Femur (tissue), 1 donor: ENCODE measurements around the gene MAPKAPK2.

ENCODE experiments used
- DNase-seq: peaks from one replicate; pipeline ENCODE4 v3.0.0-alpha.2; 2017

The MAPKAPK2 gene

GRCh38 chr1:206723805-206724472, 39.2 kb downstream of the MAPKAPK2 start:
- no peak for DNase-seq

GRCh38 chr1:206725109-206725963, 40.6 kb downstream of the MAPKAPK2 start:
- DNase-seq: peak; percentile 47

GRCh38 chr1:206727981-206728696, 43.4 kb downstream of the MAPKAPK2 start:
- no peak for DNase-seq

GRCh38 chr1:206728697-206728987, 43.9 kb downstream of the MAPKAPK2 start:
- DNase-seq: no peak

- no peak for DNase-seq
Observed at GRCh38 chr1:206729050-206729449, 44.3 kb downstream of the MAPKAPK2 start.

- no peak for DNase-seq
Observed at GRCh38 chr1:206729507-206729906, 44.8 kb downstream of the MAPKAPK2 start.

- DNase-seq: no peak
Observed at GRCh38 chr1:206732508-206732907, 47.8 kb downstream of the MAPKAPK2 start.

GRCh38 chr1:206732992-206733391, 48.3 kb downstream of the MAPKAPK2 start:
- DNase-seq: no peak

- peak; percentile 48 for DNase-seq
Observed at GRCh38 chr1:206734499-206735142, 49.9 kb downstream of the MAPKAPK2 start.

GRCh38 chr1:206735553-206736031, 50.9 kb downstream of the MAPKAPK2 start:
- no peak for DNase-seq

GRCh38 chr1:206736878-206737728, 52.4 kb downstream of the MAPKAPK2 start:
- no peak for DNase-seq

GRCh38 chr1:206737729-206738201, 53.1 kb downstream of the MAPKAPK2 start:
- no peak for DNase-seq

GRCh38 chr1:206738370-206739366, 54.0 kb downstream of the MAPKAPK2 start:
- DNase-seq: no peak

- no peak for DNase-seq
Observed at GRCh38 chr1:206739411-206740076, 54.8 kb downstream of the MAPKAPK2 start.

- DNase-seq: no peak
Observed at GRCh38 chr1:206741142-206741701, 56.5 kb downstream of the MAPKAPK2 start.

- DNase-seq: no peak
Observed at GRCh38 chr1:206742719-206743383, 58.1 kb downstream of the MAPKAPK2 start.

- no peak for DNase-seq
Observed at GRCh38 chr1:206744683-206745082, 60.0 kb downstream of the MAPKAPK2 start.

GRCh38 chr1:206745301-206745700, 60.6 kb downstream of the MAPKAPK2 start:
- no peak for DNase-seq
